CD8-positive, alpha-beta memory T cell (primary cell): ENCODE data around the gene PRPS2. TPM values are rescaled to one million over a fixed set of nuclear protein-coding genes. Genes with fewer than 3 reads are reported as not detected.

Experiments
- CTCF ChIA-PET: fragments of 350-600 bp; sonication (Branson Sonifier 250); formaldehyde crosslinking; loops from one replicate; lab custom pipeline; 2021; ENCODE audit warnings: antibody characterized with exemption; lab: Charles Lee
- POLR2A ChIA-PET: fragments of 350-600 bp; sonication (Branson Sonifier 250); formaldehyde crosslinking; loops from one replicate; lab custom pipeline; 2021; ENCODE audit warnings: antibody characterized with exemption; lab: Charles Lee
- DNase-seq, 5 donors: peaks; one replicate each; pipeline versions ENCODE4 v3.0.0 to v3.0.0-alpha.2; 2020 to 2022; ENCODE audit warnings: mixed read lengths in 1 of 5
- H3K27ac ChIP-seq: one replicate; pipeline ENCODE4 v1.7.0; 2013; ENCODE audit warnings: low read depth, mild to moderate bottlenecking, low read length, moderate library complexity
- H3K27me3 ChIP-seq: 2 replicates; pipeline ENCODE4 v1.7.0; 2013; ENCODE audit warnings: low read length, mild to moderate bottlenecking; ENCODE audit not compliant: insufficient read depth, poor library complexity, severe bottlenecking
- H3K36me3 ChIP-seq: 2 replicates; pipeline ENCODE4 v1.7.0; 2013; ENCODE audit warnings: mild to moderate bottlenecking, low read length, moderate library complexity; ENCODE audit not compliant: insufficient read depth
- H3K4me1 ChIP-seq: 2 replicates; pipeline ENCODE4 v1.7.0; 2013; ENCODE audit warnings: mild to moderate bottlenecking, low read length, moderate library complexity; ENCODE audit not compliant: insufficient read depth
- H3K4me3 ChIP-seq: 2 replicates; pipeline ENCODE4 v1.7.0; 2013; ENCODE audit warnings: mild to moderate bottlenecking, low read length
- H3K9me3 ChIP-seq: 2 replicates; pipeline ENCODE4 v1.7.0; 2013; ENCODE audit warnings: mild to moderate bottlenecking, low read length
- H3K27ac Mint-ChIP-seq, 8 donors: one replicate each; pipeline ENCODE4 v1.8.0; 2020 to 2021; ENCODE audit warnings: mixed read lengths in 8 of 8, mild to moderate bottlenecking in 6 of 8, inconsistent platforms in 3 of 8, moderate library complexity in 3 of 8
- H3K27me3 Mint-ChIP-seq, 2 donors: one replicate each; pipeline ENCODE4 v1.8.0; 2020 to 2021; ENCODE audit warnings: mixed read lengths in 2 of 2, mild to moderate bottlenecking in 1 of 2, moderate library complexity in 1 of 2
- H3K36me3 Mint-ChIP-seq, 3 donors: one replicate each; pipeline ENCODE4 v1.8.0; 2020 to 2021; ENCODE audit warnings: mixed read lengths in 3 of 3, inconsistent platforms in 1 of 3, mild to moderate bottlenecking in 1 of 3
- H3K4me1 Mint-ChIP-seq, 3 donors: one replicate each; pipeline ENCODE4 v1.8.0; 2020 to 2021; ENCODE audit warnings: mixed read lengths in 3 of 3, inconsistent platforms in 1 of 3, mild to moderate bottlenecking in 1 of 3
- H3K4me3 Mint-ChIP-seq, 7 donors: one replicate each; pipeline ENCODE4 v1.8.0; 2020 to 2021; ENCODE audit warnings: mixed read lengths in 7 of 7, mild to moderate bottlenecking in 6 of 7, moderate library complexity in 4 of 7, inconsistent platforms in 2 of 7
- H3K9me3 Mint-ChIP-seq, 5 donors: one replicate each; pipeline ENCODE4 v1.8.0; 2020 to 2022; ENCODE audit warnings: mixed read lengths in 5 of 5, mild to moderate bottlenecking in 3 of 5, moderate library complexity in 2 of 5, inconsistent platforms in 1 of 5
- polyA plus RNA-seq: library from polyadenylated mRNA; unstranded; fragments of 300-500 nt; fragmentation: Illumina TruSeq; gene quantifications from one replicate; pipeline ENCODE4 v1.2.3, GENCODE V29; 2021
- total RNA-seq, 2 experiments: library from RNA; stranded (reverse); gene quantifications; one replicate each; pipeline ENCODE4 v1.2.3, GENCODE V29; 2021

The PRPS2 gene
- total and polyA plus RNA-seq, 3 experiments from 2014 or later: 28.8 to 81.8 (median 80.4) TPM

DNA sequence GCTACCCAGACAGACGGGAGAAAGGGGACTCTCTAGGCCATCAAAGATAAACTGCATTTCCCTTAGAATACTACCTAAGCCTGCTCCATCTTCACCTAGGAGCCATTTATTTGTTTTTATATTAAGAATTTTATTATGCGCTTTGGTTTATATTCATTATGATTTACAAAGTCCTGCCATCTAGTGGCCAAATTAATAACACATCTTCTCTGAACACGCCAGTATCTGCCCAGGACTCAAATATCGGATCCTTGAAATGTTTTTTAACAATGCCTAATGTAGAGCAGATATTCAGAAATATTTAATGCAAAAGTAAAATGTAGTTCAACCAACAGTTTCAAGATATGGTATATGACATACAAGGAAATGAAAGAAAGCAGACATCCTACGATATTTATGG lies 20.8 kb upstream of the PRPS2 start:
- Histone ChIP-seq H3K9me3 (no peaks in the 10 kb centered on the region), H3K27me3 (no peaks in the 10 kb centered on the region), H3K4me1 (no peaks in the 10 kb centered on the region), H3K27ac (no peak overlapping the region), H3K36me3 (no peaks in the 10 kb centered on the region), H3K4me3 (no peak overlapping the region)
- ChIA-PET POLR2A (no interaction called here), CTCF (interaction anchor here (0.6 to 2.4 kb wide), 5 partner anchors 8 to 22 kb away, joined by 3 to 10 read pairs (median 3); partner anchors contain the start of gene PRPS2)
- DNase-seq: no peak
- H3K27ac Mint-ChIP-seq: no peak overlapping the region
- no peaks in the 10 kb centered on the region for H3K36me3 Mint-ChIP-seq
- H3K4me3 Mint-ChIP-seq: no peak overlapping the region
- H3K9me3 Mint-ChIP-seq: no peaks in the 10 kb centered on the region
- peaks cover 6 to 10% (median 7%) of the 10 kb centered on the region in 3 donors for H3K4me1 Mint-ChIP-seq
- H3K27me3 Mint-ChIP-seq: peaks cover 8 to 30% of the 10 kb centered on the region in 2 donors

- H3K4me3 ChIP-seq: no peak overlapping the region
- H3K27ac ChIP-seq: no peak overlapping the region
- no peaks in the 10 kb centered on the region for H3K27me3 ChIP-seq
- no peaks in the 10 kb centered on the region for H3K36me3 ChIP-seq
- Mint-ChIP-seq H3K9me3 (no peaks in the 10 kb centered on the region), H3K27ac (no peak overlapping the region), H3K4me3 (peak overlapping the region in 4 of 7 donors; percentile 3 to 39 (median 30)), H3K27me3 (peaks cover 11 to 31% of the 10 kb centered on the region in 2 donors), H3K4me1 (peaks cover 6 to 10% (median 7%) of the 10 kb centered on the region in 3 donors), H3K36me3 (no peaks in the 10 kb centered on the region)
- H3K4me1 ChIP-seq: no peaks in the 10 kb centered on the region
- POLR2A ChIA-PET: no interaction called here
- peak; percentile 45 to 72 (median 56) for DNase-seq
- CTCF ChIA-PET: interaction anchor here (0.7 to 2.4 kb wide), 10 partner anchors 8 to 330 kb away, joined by 3 to 10 read pairs (median 4); partner anchors contain the start of gene PRPS2
- no peaks in the 10 kb centered on the region for H3K9me3 ChIP-seq
These were observed 19.7 kb upstream of the PRPS2 start for GRCh38 chrX:12771445-12772069.

- ChIA-PET CTCF (no interaction called here), POLR2A (no interaction called here)
- Histone ChIP-seq H3K36me3 (no peaks in the 10 kb centered on the region), H3K27me3 (no peaks in the 10 kb centered on the region), H3K4me3 (no peak overlapping the region), H3K9me3 (no peaks in the 10 kb centered on the region), H3K4me1 (no peaks in the 10 kb centered on the region), H3K27ac (no peak overlapping the region)
- DNase-seq: no peak
- H3K4me3 Mint-ChIP-seq: no peak overlapping the region
- H3K27me3 Mint-ChIP-seq: peaks cover 5 to 12% of the 10 kb centered on the region in 2 donors
- no peaks in the 10 kb centered on the region for H3K36me3 Mint-ChIP-seq
- no peak overlapping the region for H3K27ac Mint-ChIP-seq
- H3K9me3 Mint-ChIP-seq: no peaks in the 10 kb centered on the region
- no peaks in the 10 kb centered on the region for H3K4me1 Mint-ChIP-seq
These were observed 13.5 kb upstream of the PRPS2 start for GRCh38 chrX:12777670-12778069.

- no peaks in the 10 kb centered on the region for H3K27me3 ChIP-seq
- Mint-ChIP-seq H3K27ac (no peak overlapping the region), H3K4me3 (no peak overlapping the region), H3K27me3 (peaks cover 4 to 5% of the 10 kb centered on the region in 2 donors), H3K4me1 (no peaks in the 10 kb centered on the region), H3K36me3 (no peaks in the 10 kb centered on the region), H3K9me3 (no peaks in the 10 kb centered on the region)
- no peak overlapping the region for H3K4me3 ChIP-seq
- ChIA-PET CTCF (interaction anchor here (1.8 kb wide), 1 partner anchor 8 kb away, joined by 8 read pairs; no protein-coding TSS in a partner anchor), POLR2A (no interaction called here)
- no peaks in the 10 kb centered on the region for H3K9me3 ChIP-seq
- DNase-seq: no peak
- H3K4me1 ChIP-seq: no peaks in the 10 kb centered on the region
- H3K36me3 ChIP-seq: no peaks in the 10 kb centered on the region
- H3K27ac ChIP-seq: no peak overlapping the region
These were observed 11.7 kb upstream of the PRPS2 start for GRCh38 chrX:12779534-12779933.

GRCh38 chrX:12788645-12789044 lies 2.6 kb upstream of the PRPS2 start:
- no peak overlapping the region for H3K4me3 ChIP-seq
- no peaks in the 10 kb centered on the region for H3K9me3 ChIP-seq
- ChIA-PET CTCF (no interaction called here), POLR2A (no interaction called here)
- no peaks in the 10 kb centered on the region for H3K36me3 ChIP-seq
- Mint-ChIP-seq H3K4me1 (peaks cover 12 to 28% (median 22%) of the 10 kb centered on the region in 3 donors), H3K27me3 (peaks cover 0 to 9% of the 10 kb centered on the region in 2 donors), H3K36me3 (peaks cover 0 to 5% (median 3%) of the 10 kb centered on the region in 3 donors), H3K9me3 (peaks cover 0 to 2% (median 0%) of the 10 kb centered on the region in 5 donors), H3K27ac (no peak overlapping the region), H3K4me3 (peak overlapping the region in 2 of 7 donors; percentile 3 to 50)
- no peaks in the 10 kb centered on the region for H3K27me3 ChIP-seq
- DNase-seq: no peak
- peaks cover 6% of the 10 kb centered on the region for H3K4me1 ChIP-seq
- H3K27ac ChIP-seq: no peak overlapping the region

- Mint-ChIP-seq H3K27me3 (peaks cover 0 to 9% of the 10 kb centered on the region in 2 donors), H3K9me3 (peaks cover 0 to 2% (median 0%) of the 10 kb centered on the region in 5 donors), H3K4me1 (peaks cover 12 to 36% (median 27%) of the 10 kb centered on the region in 3 donors), H3K4me3 (peak overlapping the region; percentile 85 to 95 (median 89)), H3K27ac (peak overlapping the region in 1 of 8 donors; percentile 58), H3K36me3 (peaks cover 0 to 5% (median 3%) of the 10 kb centered on the region in 3 donors)
- H3K4me3 ChIP-seq: no peak overlapping the region
- H3K27me3 ChIP-seq: no peaks in the 10 kb centered on the region
- no peak overlapping the region for H3K27ac ChIP-seq
- ChIA-PET POLR2A (no interaction called here), CTCF (interaction anchor here (1.6 kb wide), 1 partner anchor 18 kb away, joined by 10 read pairs; no protein-coding TSS in a partner anchor)
- no peaks in the 10 kb centered on the region for H3K36me3 ChIP-seq
- no peak for DNase-seq
- peaks cover 6% of the 10 kb centered on the region for H3K4me1 ChIP-seq
- no peaks in the 10 kb centered on the region for H3K9me3 ChIP-seq
These were observed 1.2 kb upstream of the PRPS2 start for GRCh38 chrX:12789976-12790375.

DNA sequence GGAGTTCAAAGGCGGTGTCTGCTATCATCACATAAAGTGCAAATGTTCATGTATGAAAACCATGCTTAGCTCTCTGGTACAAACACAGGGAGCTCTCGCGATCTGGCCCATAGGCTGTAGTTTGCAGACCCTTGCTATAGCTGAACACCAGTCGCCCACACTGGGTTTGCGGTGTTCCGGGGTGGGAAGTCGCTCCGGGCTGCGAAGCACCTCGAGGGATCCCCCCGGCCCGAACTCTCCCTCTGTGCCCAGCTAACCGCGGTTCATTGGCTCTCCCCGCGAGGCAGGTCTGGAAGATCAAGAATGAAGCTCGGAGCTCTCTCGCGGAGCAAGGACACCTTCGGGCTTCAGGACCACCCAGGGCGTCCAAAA lies 341 bp upstream of the PRPS2 start:
- Mint-ChIP-seq H3K9me3 (peaks cover 0 to 2% (median 0%) of the 10 kb centered on the region in 5 donors), H3K4me3 (peak overlapping the region; percentile 85 to 95 (median 89))
- POLR2A ChIA-PET: no interaction called here

DNA sequence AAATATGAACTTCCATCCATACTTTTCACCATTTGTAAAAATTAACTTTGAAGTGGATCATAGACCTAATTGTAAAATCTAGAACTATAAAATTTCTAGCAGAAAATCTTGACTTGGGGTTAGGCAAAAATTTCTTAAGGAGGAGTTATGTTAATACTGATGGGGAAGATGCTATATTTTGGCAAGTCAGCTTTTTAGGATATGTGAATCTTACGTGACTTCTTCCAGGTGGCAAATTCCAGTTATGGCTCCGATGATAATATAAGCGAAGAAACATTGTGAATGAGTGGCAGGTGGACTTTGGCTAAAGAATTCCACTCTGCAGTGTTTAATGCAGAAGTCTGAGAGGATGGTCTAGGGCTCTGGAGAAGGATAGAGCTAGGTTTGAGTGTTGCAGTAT lies 1.5 kb downstream of the PRPS2 start:
- peaks cover 6% of the 10 kb centered on the region for H3K4me1 ChIP-seq
- POLR2A ChIA-PET: no interaction called here

More for the DNA sequence above, 341 bp upstream of the PRPS2 start:
- Histone ChIP-seq H3K27me3 (no peaks in the 10 kb centered on the region), H3K4me1 (peaks cover 6% of the 10 kb centered on the region), H3K36me3 (no peaks in the 10 kb centered on the region), H3K9me3 (no peaks in the 10 kb centered on the region), H3K27ac (no peak overlapping the region), H3K4me3 (peak overlapping the region; percentile 77)
- DNase-seq: no peak
- Mint-ChIP-seq H3K36me3 (peaks cover 0 to 8% (median under 1%) of the 10 kb centered on the region in 3 donors), H3K27me3 (peaks cover 0 to 9% of the 10 kb centered on the region in 2 donors), H3K27ac (peak overlapping the region; percentile 65 to 86 (median 76)), H3K4me1 (peaks cover 12 to 40% (median 27%) of the 10 kb centered on the region in 3 donors)
- CTCF ChIA-PET: interaction anchor here (1.6 kb wide), 1 partner anchor 19 kb away, joined by 10 read pairs; no protein-coding TSS in a partner anchor

More for the DNA sequence above, 1.5 kb downstream of the PRPS2 start:
- H3K27ac Mint-ChIP-seq: peak overlapping the region in 5 of 8 donors; percentile 6 to 64 (median 44)
- Histone ChIP-seq H3K27ac (no peak overlapping the region), H3K36me3 (no peaks in the 10 kb centered on the region), H3K9me3 (no peaks in the 10 kb centered on the region), H3K4me3 (no peak overlapping the region), H3K27me3 (no peaks in the 10 kb centered on the region)
- CTCF ChIA-PET: interaction anchor here (1.0 kb wide), 1 partner anchor 22 kb away, joined by 3 read pairs; no protein-coding TSS in a partner anchor
- peak overlapping the region; percentile 76 to 91 (median 84) for H3K4me3 Mint-ChIP-seq
- H3K27me3 Mint-ChIP-seq: peaks cover 0 to 4% of the 10 kb centered on the region in 2 donors
- DNase-seq: no peak
- peaks cover 0 to 8% (median 0%) of the 10 kb centered on the region in 3 donors for H3K36me3 Mint-ChIP-seq
- peaks cover 12 to 40% (median 27%) of the 10 kb centered on the region in 3 donors for H3K4me1 Mint-ChIP-seq
- peaks cover 0 to 2% (median 0%) of the 10 kb centered on the region in 5 donors for H3K9me3 Mint-ChIP-seq
